Left cardiac atrium (tissue), 4 donors: Measurements from ENCODE around the gene CMTR1. TPM values are rescaled to one million over a fixed set of nuclear protein-coding genes. Genes with fewer than 3 reads are reported as not detected.
A peak's percentile ranks its signal among the peaks of the same experiment; 100 is the strongest.
"Not testable (repeated sequence)": the region's sequence is repeated elsewhere in the genome, so short reads cannot be mapped to it uniquely, and the experiment has no call there.

Experiments used
- ATAC-seq, 2 donors: fragments of 200-7000 bp; cut with Tn5 transposase; one replicate each; pipeline ENCODE4 v1.9.1; 2020; ENCODE audit warnings: mild to moderate bottlenecking in 2 of 2, moderate library complexity in 2 of 2
- DNase-seq: peaks from one replicate; pipeline ENCODE4 v3.0.0-alpha.2; 2020
- intact Hi-C, 2 donors: fragments of 100-400 bp; cut with DNase I; formaldehyde crosslinking; loops; one replicate each; pipeline versions ENCODE4 v1.14.1 to v1.15.1; 2022 to 2023
- total RNA-seq, 2 donors: library from RNA; stranded (reverse); fragmentation: NEBNext Ultra II Directional; extraction: Animal tissue kit (Norgen Biotek cat#: 25700); gene quantifications; one replicate each; pipeline ENCODE4 v1.2.1, GENCODE V29; 2021
- donor health status: DM: no; HTN: yes; CAD: no.
- donor health status: DM: no; HTN: yes; CAD: no; lungs with severe emphysema.
- donor health status: DM: yes; HTN: yes; CAD: no.
- donor health status: Dilated cardiomyopathy.

The CMTR1 gene
- total RNA-seq, 2 donors from 2014 or later, result 28.4 to 30.1 TPM

DNA sequence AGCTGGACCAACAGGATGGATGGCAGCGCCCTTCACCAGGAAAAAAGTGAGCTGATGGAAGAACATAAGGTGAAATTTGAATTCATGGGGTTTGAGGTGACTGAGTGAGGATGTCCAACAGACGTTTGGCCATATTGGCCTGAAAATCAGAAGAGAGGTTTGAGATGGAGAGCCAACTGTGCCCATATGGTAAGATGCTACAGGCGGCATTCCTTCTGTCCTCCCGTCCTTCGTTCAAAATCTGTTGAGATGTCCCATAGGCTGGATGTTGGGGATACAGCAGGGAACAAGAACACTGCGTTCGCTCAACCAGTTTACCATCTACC is 468 bp upstream of the CMTR1 start:
- DNase-seq (no peak), ATAC-seq (peak; percentile 0 to 10)
- intact Hi-C loops, result no loop called here

DNA sequence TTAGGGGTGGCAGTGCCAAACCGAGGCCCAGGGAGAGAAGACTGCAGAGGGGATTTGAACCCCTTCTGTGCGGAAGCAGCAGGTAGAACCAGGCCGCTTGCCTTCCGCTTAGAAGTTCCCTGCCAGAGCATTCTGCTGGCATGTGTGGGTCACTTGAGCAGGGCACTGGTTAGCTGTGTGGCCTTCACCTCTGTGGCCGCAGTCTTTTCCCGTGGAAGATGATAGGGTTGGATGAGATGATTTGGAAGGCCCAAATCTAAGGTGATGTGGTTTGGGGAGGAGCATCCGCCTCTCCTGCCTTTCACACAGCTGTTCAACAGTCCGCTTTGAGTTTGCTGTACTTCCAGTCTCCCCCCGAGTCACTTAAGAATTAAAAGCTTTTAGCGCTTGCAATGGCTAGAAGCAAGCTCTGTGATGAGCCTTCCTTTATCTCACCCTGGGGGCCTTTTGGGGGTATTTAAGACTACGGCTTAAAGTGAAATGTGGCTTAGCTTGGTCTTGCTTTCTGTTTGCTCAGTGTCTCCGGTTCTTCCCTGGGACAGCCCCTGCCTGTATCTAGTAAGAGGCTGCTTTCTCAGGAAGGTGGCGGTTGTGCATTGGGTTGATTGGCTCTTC is 743 bp downstream of the CMTR1 start:
- intact Hi-C loops, result no loop called here
- ATAC-seq (peak in 1 of 2 donors; percentile 21), DNase-seq (no peak)

DNA sequence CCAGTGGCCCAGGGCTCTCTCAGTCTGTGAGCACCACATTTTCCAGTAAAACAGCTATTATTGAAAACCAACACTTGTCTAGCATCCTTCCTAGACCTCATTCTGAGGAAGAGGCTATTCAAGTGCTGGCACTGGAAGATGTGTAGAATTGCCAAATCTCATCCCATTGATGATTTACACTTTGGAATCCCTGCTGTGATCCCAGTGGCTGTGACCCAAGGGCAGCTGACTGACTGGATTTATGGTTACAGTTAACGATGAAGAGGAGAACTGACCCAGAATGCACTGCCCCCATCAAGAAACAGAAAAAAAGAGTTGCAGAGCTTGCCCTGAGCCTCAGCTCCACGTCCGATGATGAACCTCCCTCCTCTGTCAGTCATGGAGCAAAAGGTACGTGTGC is 2.4 kb downstream of the CMTR1 start:
- DNase-seq (no peak), ATAC-seq (no peak)
- intact Hi-C loops, result no loop called here

DNA sequence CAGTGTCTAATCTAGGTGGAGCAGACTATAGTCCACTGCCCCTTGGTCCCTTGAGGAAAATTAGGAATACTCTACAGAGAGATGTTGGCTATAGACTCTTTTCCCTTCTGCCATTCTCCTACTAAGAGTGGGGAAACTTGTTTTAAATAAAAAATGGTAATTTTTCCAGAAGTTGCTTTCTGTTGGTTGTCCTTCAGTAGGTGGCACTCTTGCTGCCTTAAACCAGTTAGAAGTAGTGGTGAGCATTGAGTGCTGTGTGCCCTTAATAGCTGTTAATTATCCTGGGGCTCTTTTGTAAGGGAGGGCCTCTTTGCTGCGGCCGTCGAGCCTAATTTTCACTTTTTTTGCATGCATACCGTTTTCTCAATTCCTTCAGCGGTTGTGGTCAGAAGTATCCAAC is 2.8 kb downstream of the CMTR1 start:
- intact Hi-C loops, result no loop called here

DNA sequence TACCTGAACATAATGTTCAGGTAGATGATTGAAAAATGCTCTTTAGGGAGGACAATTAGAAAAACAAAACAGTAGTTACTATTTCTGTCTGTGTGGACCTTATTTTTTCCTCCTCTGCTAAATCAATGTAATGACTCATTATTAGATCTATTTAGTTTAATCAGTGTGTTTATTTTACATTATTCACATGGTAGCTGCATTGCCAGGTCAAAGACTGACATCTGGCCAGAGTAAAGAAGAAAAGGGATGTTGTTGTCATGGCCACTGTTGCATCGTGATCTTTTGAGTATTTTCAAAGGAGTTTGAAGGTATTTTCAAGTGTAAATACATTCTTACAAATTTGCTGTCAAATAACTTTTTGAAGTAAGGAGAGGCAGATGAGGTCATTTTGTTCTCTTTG is 5.9 kb downstream of the CMTR1 start:
- intact Hi-C loops, result no loop called here
- no peak for DNase-seq
- ATAC-seq, result no peak

More for the DNA sequence above, 2.8 kb downstream of the CMTR1 start:
- DNase-seq (no peak), ATAC-seq (no peak)

DNA sequence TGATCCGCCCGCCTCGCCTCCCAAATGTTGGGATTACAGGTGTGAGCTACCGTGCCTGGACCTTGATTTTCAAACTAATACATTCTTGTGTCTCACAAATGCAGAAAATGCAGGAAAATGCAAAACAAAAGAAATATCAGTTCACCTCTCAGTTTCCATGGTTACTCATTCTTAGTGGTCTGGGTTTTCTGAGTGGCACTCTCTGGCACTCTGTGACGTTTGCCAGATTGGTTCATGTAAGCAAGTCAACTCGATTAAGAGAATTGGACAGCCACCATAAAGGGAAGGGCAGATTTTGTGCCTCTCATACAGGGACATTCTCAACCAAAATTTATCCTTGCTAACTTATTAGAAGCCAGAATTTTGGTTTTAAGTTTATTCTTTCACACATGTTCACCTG is 8.6 kb downstream of the CMTR1 start:
- ATAC-seq (no peak), DNase-seq (no peak)
- intact Hi-C loops, result no loop called here

DNA sequence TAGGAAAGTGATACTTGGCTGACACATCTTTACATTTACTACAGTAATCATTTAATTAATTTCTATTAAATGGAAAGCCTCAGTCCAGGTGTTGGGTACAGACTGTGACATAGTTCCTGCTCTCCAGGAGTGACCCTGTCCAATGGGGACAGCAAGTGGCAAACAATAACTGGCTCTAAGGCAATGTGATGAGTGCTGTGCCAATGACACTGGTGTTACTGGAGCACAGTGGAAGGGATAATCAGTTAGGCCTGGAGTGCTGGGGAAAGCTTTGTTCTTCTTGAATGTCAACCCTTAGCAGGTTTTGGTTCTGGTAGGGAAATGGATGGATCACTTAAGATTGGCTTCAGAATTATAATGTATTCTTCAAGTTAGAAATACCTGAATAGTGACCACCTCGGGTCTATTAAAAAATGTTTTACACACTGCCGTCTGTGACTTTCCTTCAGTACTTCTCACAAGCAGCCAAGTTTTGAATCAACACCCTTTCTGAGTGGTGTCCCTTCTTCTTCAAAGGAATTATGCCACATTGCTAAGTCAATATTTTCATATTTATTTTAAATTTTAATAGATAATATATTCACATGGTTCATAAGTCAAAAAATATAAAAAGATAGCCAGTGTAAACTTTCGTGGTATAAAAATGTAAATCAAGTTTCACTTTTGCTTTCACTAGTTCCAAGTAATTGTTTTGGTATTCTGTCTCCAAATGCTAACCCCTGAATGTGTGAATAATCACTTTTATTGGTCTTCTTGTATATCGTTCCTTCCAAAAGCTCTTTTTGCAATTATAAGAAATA is 9.6 kb downstream of the CMTR1 start:
- ATAC-seq (peak; percentile 82 to 85), DNase-seq (no peak)
- intact Hi-C loops, result no loop called here

DNA sequence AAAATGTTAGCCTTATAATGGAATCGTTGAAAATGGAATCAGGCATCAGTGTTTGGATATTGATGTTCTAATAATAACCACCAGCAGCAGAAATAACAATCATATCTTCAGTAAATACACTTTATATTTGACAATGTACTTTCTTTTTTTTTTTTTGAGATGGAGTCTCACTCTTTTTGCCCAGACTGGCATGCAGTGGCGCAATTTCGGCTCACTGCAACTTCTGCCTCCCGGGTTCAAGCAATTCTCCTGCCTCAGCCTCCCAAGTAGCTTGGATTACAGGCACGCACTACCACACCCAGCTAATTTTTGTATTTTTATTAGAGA is 10.2 kb downstream of the CMTR1 start:
- ATAC-seq, result not testable (repeated sequence)

DNA sequence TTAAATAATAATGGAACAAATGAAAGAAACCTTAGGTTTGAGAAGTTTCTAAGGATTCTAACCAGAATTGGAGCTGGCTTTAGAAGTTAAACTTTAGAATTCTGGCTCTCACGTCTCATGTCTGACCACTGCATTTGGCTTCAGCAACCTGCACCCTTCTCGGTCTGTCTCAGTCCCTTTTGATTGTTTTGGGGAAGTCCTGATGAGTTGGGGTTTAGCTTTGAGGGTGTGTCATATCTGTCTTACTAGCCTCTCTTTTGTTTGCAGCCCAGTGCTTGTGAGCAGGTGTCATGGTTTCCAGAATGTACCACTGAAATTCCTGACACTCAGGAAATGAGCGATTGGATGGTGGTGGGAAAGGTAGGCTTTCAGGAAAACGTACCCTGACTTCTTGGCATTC is 17.0 kb downstream of the CMTR1 start:
- intact Hi-C loops, result no loop called here
- DNase-seq (no peak), ATAC-seq (no peak)

More for the DNA sequence above, 10.2 kb downstream of the CMTR1 start:
- intact Hi-C loops, DNase-seq: not testable (repeated sequence)

DNA sequence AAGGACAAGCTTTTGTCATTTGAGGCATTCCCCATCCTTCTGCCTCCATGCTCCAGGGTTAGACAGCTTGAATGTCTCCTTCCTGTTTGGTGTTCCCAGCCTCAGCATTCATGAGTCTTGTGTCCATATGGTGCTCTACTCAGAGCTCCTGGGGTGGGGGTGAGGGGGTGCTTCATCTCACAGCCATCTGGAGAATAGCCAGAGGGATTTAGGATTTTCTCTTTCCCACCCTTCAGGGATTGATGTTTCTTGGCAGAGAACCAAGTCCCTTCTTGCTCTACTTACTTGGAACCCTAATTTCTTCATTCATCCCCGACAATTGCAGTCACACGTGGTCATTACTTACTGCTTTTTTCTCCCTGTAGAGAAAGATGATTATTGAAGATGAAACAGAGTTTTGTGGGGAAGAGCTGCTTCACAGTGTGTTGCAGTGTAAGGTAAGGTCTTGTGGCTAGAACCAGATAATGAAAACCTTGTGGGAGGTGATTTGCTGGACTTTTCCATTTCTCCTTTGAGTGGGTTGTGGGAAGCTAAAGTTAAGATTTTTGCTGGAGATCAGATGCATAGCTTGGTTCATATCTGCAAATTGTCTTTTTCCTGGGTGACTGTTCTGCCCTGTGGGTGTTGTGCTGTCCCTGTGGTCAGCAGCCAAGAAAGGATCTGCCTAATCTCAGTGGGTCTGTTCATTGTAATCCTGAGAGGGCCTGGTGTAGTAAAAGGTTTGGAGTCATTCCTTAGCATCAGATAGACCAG is 18.6 kb downstream of the CMTR1 start:
- ATAC-seq, result peak; percentile 12 to 49
- intact Hi-C loops, result no loop called here

DNA sequence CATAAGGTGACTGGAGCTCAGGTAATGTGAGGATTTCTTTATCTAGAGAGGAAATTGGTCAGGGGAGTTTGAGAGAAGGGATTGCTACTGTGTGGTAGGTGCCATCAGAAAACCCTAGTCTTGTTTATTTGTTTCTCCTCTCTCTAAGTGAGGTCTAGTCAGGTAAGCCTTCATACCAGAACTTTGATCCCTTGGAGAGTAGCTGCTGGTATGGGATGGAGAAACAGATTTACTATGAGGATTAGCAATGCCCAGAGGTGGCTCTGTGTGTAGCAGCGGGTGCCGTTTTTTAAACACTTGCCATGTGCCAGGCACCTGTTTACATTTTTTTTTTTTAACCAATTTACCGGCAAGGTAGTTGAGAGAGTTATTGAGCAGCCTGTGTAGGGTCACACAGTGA is 19.5 kb downstream of the CMTR1 start:
- no peak for DNase-seq
- ATAC-seq, result no peak
- intact Hi-C loops, result no loop called here

More for the DNA sequence above, 18.6 kb downstream of the CMTR1 start:
- DNase-seq, result no peak

DNA sequence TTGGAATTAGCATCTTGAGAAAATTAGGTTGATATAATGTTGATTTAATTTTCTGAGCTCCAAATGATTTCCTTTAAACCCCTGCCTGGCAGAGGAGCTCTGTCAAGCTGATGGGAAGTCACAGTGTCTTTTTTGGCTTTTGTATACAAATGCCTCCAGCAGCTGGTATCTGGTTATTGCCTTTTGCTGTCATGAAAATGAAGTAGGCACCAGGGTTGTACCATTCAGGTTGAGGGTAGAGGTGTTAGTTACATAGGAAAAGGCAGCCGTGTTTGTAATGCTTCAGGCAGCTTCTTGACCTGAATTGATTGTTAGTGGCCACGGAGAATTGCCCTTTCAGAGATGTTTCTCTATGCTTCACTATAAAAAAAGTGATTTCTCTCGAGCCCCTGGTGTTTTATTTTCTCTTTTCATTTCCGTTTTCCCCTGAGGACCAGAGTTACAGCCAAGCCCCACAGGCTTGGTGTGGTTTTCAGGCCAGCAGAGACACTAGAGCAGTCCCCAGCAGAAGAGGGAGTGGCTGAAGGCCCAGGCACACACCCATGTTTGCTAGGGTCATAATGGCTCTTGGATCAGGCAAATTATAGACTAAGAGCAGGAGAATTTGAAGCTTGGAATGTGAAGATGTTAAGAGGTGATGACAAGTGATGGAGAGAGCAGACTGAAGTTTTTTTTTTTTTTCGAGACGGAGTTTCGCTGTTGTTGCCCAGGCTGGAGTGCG is 21.6 kb downstream of the CMTR1 start:
- DNase-seq (no peak), ATAC-seq (peak; percentile 59 to 71)
- intact Hi-C loops, result no loop called here

DNA sequence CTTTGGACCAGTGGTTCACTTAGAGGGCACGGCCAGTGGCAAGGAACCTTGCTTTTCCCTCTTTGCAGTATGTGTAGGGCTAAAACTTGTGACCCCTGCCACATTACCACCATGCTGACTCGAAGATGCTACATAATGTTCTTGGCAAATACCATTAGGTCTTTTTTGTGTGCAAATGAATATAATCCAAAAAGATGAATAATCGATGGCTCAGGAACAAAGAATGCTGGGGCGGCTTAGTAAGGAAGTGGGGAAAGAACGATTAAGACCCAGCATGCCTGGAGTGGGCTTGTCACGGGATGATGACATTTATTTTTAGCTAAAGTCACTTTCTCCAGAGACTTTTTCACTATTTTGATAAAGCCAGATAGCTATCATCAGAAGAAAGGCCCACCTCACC is 23.1 kb downstream of the CMTR1 start:
- ATAC-seq, result no peak
- no peak for DNase-seq
- intact Hi-C loops, result no loop called here

DNA sequence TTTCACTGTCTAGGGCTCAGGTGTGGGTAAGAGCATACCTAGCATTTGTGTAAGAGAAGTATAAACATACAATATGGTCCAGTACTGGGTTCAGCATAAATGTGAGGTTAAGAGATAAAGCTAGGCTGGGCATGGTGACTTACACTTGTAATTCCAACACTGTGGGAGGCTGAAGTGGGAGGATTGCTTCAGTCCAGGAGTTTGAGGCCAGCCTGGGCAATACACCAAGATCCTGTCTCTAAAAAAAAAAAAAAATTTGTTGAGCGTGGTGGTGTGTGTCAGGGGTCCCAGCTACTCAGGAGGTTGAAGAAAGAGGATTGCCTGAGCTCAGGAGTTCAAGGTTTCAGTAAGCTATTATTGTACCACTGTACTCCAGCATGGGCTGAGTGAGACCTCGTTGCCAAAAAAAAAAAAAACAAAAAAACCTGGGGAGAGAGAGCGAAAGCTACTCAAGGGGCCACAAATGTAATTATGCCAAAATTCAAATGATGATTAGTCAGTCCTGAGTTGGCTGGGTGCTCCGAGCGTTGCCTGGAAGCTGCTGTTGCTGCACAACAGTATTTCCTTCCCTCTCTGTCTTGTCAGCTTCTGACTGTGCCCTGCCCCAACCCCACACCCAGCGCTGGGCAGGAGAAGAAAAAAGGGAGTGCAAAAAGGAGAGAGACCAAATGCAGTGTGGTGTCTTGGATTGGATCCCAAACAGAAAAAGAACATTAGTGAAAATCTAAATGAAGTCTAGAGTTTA is 24.0 kb downstream of the CMTR1 start:
- peak; percentile 56 to 94 for ATAC-seq
- intact Hi-C loops, result no loop called here
- peak; percentile 52 for DNase-seq

DNA sequence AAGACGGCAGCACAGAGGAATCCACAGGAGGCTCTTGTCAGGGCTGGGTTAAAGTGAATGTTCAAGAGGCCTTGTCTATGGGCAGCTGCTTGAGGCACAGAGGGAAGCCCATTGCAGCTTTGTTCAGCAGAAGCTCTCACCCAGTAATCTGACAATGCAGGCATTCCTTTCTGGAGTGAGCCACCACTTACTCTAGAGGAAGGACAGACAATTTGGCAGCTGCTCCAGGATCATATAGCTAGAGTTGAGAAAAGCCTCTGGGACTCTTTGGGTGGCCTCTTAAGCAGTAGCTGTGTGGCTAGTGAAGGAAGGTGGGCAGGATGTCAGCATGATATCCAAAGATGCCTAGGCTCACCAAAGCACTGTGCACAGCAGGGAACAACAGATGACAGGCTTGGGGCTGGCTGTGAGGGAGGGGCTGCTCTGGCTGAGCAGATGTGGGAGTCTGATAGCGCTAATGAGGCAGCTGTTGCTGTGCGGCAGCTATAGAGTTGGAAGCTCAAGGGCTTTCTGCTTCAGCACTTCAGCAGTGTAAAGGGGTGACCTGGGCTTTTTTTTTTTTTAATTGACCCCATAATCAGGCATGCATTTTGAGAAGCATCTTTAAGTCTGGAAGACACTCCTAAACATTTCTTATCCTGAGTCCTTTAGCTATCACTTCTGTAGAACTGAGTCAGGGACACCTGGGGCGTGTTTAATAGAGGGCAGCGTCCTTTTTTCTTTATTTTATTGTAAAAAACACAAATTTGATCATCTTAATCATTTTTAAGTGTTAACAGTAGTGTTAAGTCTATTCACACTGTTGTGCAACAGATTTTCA is 27.2 kb downstream of the CMTR1 start:
- DNase-seq (no peak), ATAC-seq (no peak)
- intact Hi-C loops, result no loop called here

DNA sequence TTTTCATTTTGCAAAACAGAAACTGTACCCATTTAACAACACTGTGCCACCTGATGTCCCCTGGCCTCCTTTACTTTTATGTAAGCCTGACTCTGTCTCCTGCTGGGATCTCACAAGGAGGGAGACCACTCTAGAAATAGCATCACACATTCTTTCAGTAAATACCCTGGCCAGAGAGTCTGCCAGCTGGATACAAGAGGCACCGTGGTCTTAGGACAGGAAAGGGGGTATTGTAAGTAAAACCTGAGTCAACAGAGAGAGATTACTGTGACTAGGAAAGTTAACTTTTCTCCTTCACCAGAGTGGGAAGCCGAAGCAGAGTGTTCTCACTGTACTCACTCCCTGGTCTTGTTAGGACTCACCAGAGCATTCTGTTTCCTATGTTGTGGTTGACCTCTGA is 27.8 kb downstream of the CMTR1 start:
- DNase-seq (no peak), ATAC-seq (no peak)
- intact Hi-C loops, result no loop called here

DNA sequence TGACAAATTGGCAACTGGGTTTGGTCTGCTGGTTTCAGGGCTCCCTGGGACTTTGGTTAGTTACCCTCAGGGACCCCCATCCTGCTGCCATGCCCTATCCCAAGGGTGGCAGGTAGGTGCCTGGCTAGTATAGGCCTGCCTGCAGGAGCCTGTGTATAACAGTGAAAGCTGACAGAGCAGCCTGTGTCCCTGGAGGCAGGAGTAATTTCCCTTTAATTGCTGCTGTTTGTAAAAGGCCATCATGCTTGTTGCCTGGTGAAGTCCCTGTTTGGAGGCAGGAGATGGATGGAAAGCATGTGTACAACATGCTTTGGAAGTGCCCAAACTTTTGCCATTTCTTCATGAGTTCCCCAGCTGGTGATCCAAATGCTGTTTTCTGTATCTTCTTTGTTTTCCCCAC is 30.1 kb downstream of the CMTR1 start:
- intact Hi-C loops, result no loop called here
- ATAC-seq, result no peak
- no peak for DNase-seq

DNA sequence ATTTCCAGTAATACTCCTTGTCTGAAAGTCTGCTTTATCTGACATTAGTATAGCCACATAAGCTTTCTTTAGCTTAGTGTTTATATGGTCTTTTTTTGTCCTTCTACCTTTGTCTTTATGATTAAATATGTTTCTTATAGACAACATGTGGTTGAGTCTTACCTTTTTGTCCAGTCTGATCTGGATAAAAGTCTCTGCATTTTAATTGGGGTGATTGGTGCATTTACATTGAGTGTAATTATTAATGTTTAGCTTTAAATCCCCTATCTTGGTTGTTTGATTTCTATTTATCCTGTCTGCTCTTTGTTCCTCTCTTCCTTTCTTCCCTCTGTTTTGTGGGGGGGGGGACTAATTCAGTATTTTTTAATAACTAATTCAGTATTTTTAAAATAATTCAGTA is 34.7 kb downstream of the CMTR1 start:
- ATAC-seq (no peak), DNase-seq (no peak)
- intact Hi-C loops, result no loop called here
